Tibial nerve (tissue), 4 donors: ENCODE measurements around the gene CXCR2.

ENCODE experiments used
- EP300 ChIP-seq, 2 donors: sonication (generic); formaldehyde crosslinking; IDR thresholded peaks; one replicate each; pipeline ENCODE4 v1.6.1; 2017; ENCODE audit warnings: antibody characterized with exemption in 2 of 2, mild to moderate bottlenecking in 1 of 2
- POLR2A ChIP-seq, 2 donors: fragments of 450-650 bp; IDR thresholded peaks; one replicate each; pipeline ENCODE4 v1.6.1; 2017; ENCODE audit warnings: antibody characterized with exemption in 2 of 2, mild to moderate bottlenecking in 2 of 2, moderate library complexity in 2 of 2
- TF ChIP-seq, protein P1 (sequence below), 5 experiments: fragments of 200-600 bp in 3 of 5; fragments of 450-650 bp in 2 of 5; sonication (generic) in 3 of 5; IDR thresholded peaks; one replicate each; pipeline ENCODE4 v1.5.1; 2016 to 2019; ENCODE audit warnings: antibody characterized with exemption in 5 of 5, mild to moderate bottlenecking in 3 of 5, moderate library complexity in 2 of 5

DNA sequence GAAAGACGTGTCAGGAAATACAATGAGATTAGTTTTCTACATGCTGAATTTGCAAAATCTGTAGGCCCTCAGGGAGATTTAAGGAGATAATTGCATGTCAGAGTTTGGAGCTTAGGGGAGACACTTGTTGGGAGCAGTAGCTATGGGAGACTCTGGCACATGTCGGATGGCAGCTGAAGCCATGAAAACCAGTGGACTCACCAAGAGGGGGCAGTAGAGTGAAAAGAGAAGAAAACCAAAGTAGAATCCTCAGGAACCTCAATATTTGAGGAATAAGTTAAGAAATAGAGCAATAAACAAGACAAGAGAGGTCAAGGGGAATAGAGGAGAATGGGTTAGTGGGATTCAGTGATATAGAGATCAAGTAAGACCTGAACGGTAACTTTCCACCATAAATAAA, 31.9 kb upstream of the CXCR2 start:
- TF ChIP-seq POLR2A (IDR thresholded peaks at IDR 0.05) (no peak), EP300 (IDR thresholded peaks at IDR 0.05) (no peak)
- TF ChIP-seq, protein P1, sequence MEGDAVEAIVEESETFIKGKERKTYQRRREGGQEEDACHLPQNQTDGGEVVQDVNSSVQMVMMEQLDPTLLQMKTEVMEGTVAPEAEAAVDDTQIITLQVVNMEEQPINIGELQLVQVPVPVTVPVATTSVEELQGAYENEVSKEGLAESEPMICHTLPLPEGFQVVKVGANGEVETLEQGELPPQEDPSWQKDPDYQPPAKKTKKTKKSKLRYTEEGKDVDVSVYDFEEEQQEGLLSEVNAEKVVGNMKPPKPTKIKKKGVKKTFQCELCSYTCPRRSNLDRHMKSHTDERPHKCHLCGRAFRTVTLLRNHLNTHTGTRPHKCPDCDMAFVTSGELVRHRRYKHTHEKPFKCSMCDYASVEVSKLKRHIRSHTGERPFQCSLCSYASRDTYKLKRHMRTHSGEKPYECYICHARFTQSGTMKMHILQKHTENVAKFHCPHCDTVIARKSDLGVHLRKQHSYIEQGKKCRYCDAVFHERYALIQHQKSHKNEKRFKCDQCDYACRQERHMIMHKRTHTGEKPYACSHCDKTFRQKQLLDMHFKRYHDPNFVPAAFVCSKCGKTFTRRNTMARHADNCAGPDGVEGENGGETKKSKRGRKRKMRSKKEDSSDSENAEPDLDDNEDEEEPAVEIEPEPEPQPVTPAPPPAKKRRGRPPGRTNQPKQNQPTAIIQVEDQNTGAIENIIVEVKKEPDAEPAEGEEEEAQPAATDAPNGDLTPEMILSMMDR (IDR thresholded peaks at IDR 0.05): no peak
